Caco-2 (cell line): Measurements from ENCODE around the gene ASXL1. TPM values are rescaled to one million over a fixed set of nuclear protein-coding genes. Genes with fewer than 3 reads are reported as not detected.
A peak's percentile ranks its signal among the peaks of the same experiment; 100 is the strongest.

Source experiments
- BruUV-seq: library from RNA; stranded (reverse); fragments of 400-500 nt; replicated peaks from 2 replicates; lab custom pipeline; 2021; lab: Mats Ljungman, UMichigan
- CTCF ChIA-PET: fragments of 300-600 bp; sonication (Branson Sonifier 250); formaldehyde crosslinking; loops from one replicate; lab custom pipeline; 2022; ENCODE audit warnings: antibody characterized with exemption; lab: Charles Lee
- POLR2A ChIA-PET: fragments of 300-600 bp; sonication (Branson Sonifier 250); formaldehyde crosslinking; loops from one replicate; lab custom pipeline; 2022; ENCODE audit warnings: antibody characterized with exemption; lab: Charles Lee
- DNase-seq, 2 experiments: peaks; one replicate each; pipeline versions ENCODE4 v3.0.0 to v3.0.0-alpha.2; 2020 to 2022
- H3K27me3 ChIP-seq: replicated peaks from 2 replicates; pipeline ENCODE4 v1.6.0; 2011; ENCODE audit warnings: low read length; ENCODE audit not compliant: control insufficient read depth, insufficient read depth
- H3K36me3 ChIP-seq: 2 replicates; pipeline ENCODE4 v1.5.1; 2011; ENCODE audit warnings: low read length; ENCODE audit not compliant: control insufficient read depth, insufficient read depth
- H3K4me1 ChIP-seq: fragments of 250-450 bp; sonication (Bioruptor Pico); 2 replicates; pipeline ENCODE4 v1.5.1; 2020; ENCODE audit warnings: mild to moderate bottlenecking
- H3K4me3 ChIP-seq: 2 replicates; pipeline ENCODE4 v1.5.1; 2011; ENCODE audit warnings: low read depth, mild to moderate bottlenecking, control low read depth, low read length
- H3K9me3 ChIP-seq: fragments of 250-450 bp; sonication (Bioruptor Pico); 2 replicates; pipeline ENCODE4 v1.5.1; 2020; ENCODE audit warnings: mild to moderate bottlenecking, moderate library complexity
- H3K27ac Mint-ChIP-seq: one replicate; pipeline ENCODE4 v1.8.0; 2022; ENCODE audit warnings: mixed read lengths; ENCODE audit not compliant: unreplicated experiment
- H3K27me3 Mint-ChIP-seq: one replicate; pipeline ENCODE4 v1.8.0; 2022; ENCODE audit warnings: mixed read lengths; ENCODE audit not compliant: insufficient read depth, unreplicated experiment
- H3K36me3 Mint-ChIP-seq: one replicate; pipeline ENCODE4 v1.8.0; 2022; ENCODE audit warnings: mild to moderate bottlenecking, mixed read lengths; ENCODE audit not compliant: insufficient read depth, unreplicated experiment
- H3K4me1 Mint-ChIP-seq: one replicate; pipeline ENCODE4 v1.8.0; 2022; ENCODE audit warnings: low read depth, mixed read lengths; ENCODE audit not compliant: unreplicated experiment
- H3K4me3 Mint-ChIP-seq: one replicate; pipeline ENCODE4 v1.8.0; 2022; ENCODE audit warnings: mild to moderate bottlenecking, moderate library complexity, mixed read lengths; ENCODE audit not compliant: unreplicated experiment
- H3K9me3 Mint-ChIP-seq: one replicate; pipeline ENCODE4 v1.8.0; 2022; ENCODE audit warnings: mixed read lengths; ENCODE audit not compliant: unreplicated experiment
- intact Hi-C: fragments of 100-400 bp; cut with micrococcal nuclease; formaldehyde crosslinking; loops from one replicate; pipeline ENCODE4 v1.10.0; 2022; ENCODE audit not compliant: unreplicated experiment
- total RNA-seq: library from RNA; stranded (reverse); gene quantifications from 2 replicates; pipeline ENCODE4 v1.2.3, GENCODE V29; 2022
- TF ChIP-seq, protein P1 (sequence below), 2 experiments: fragments of 200-600 bp in 1 of 2; IDR thresholded peaks; 1 replicate in 1 of 2; 2 replicates in 1 of 2; pipeline versions ENCODE4 v1.5.1 to v1.8.0; 2011 to 2022; ENCODE audit warnings: antibody characterized with exemption in 1 of 2, control low read depth in 1 of 2, inconsistent platforms in 1 of 2, low read depth in 1 of 2, low read length in 1 of 2, mild to moderate bottlenecking in 1 of 2, moderate library complexity in 1 of 2; ENCODE audit not compliant: insufficient read depth in 1 of 2, severe bottlenecking in 1 of 2, unreplicated experiment in 1 of 2

ASXL1 gene
- total RNA-seq, 1 experiment from 2014 or later: 226 TPM

DNA sequence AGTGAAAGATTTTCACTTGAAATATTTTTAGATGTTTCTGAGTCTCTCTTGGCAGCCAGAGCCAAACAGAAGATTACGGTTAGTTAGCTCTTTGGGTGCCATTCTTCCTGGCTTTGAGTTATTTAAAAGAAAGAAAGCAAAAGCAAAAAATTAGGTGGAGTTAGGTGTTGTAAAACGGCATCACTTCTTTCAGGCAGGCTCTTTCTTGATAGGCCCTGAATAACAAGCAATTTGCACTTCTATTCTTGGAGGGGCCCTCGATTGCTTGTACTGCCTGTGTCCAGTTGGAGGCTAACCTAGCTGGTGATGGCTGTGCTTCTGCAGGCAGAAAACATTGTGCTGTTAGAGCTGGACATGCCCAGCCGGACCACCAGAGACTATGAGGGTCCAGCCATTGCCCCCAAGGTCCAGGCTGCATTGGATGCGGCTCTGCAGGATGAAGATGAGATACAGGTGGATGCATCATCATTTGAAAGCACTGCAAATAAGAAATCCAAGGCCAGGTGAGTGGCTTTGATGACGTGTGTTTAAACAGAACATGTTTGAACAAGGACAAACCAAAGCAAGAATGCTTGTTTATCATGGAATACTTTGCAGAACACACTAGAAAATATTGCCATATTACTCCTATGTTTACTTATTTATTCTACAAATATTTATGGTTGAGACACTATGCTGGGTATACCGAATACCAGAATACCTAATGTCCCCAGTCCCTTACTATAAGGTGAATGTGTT is 28.1 kb upstream of the ASXL1 start:
- ChIA-PET POLR2A (no interaction called here), CTCF (no interaction called here)
- DNase-seq: peak in 1 of 2 experiments; percentile 37
- Histone ChIP-seq H3K4me3 (no peak overlapping the region), H3K36me3 (peaks cover 11% of the 10 kb centered on the region), H3K4me1 (peaks cover 42% of the 10 kb centered on the region), H3K9me3 (no peaks in the 10 kb centered on the region), H3K27me3 (no peaks in the 10 kb centered on the region)
- no peaks in the 10 kb centered on the region for H3K9me3 Mint-ChIP-seq
- no TSS peak for BruUV-seq
- no peaks in the 10 kb centered on the region for H3K27me3 Mint-ChIP-seq
- intact Hi-C loops: loop anchor here (5.0 kb wide), 1 partner anchor 123 kb away; the partner anchor contains the start of genes PLAGL2 and POFUT1
- H3K4me3 Mint-ChIP-seq: no peak overlapping the region
- peaks cover 56% of the 10 kb centered on the region for H3K36me3 Mint-ChIP-seq
- peaks cover 21% of the 10 kb centered on the region for H3K4me1 Mint-ChIP-seq
- H3K27ac Mint-ChIP-seq: no peak overlapping the region
- TF ChIP-seq, protein P1, sequence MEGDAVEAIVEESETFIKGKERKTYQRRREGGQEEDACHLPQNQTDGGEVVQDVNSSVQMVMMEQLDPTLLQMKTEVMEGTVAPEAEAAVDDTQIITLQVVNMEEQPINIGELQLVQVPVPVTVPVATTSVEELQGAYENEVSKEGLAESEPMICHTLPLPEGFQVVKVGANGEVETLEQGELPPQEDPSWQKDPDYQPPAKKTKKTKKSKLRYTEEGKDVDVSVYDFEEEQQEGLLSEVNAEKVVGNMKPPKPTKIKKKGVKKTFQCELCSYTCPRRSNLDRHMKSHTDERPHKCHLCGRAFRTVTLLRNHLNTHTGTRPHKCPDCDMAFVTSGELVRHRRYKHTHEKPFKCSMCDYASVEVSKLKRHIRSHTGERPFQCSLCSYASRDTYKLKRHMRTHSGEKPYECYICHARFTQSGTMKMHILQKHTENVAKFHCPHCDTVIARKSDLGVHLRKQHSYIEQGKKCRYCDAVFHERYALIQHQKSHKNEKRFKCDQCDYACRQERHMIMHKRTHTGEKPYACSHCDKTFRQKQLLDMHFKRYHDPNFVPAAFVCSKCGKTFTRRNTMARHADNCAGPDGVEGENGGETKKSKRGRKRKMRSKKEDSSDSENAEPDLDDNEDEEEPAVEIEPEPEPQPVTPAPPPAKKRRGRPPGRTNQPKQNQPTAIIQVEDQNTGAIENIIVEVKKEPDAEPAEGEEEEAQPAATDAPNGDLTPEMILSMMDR (IDR thresholded peaks at IDR 0.05; ENCODE audit: insufficient read depth in 1 of 2, low read depth in 1 of 2, low read length in 1 of 2, severe bottlenecking in 1 of 2, unreplicated experiment in 1 of 2): no peak

DNA sequence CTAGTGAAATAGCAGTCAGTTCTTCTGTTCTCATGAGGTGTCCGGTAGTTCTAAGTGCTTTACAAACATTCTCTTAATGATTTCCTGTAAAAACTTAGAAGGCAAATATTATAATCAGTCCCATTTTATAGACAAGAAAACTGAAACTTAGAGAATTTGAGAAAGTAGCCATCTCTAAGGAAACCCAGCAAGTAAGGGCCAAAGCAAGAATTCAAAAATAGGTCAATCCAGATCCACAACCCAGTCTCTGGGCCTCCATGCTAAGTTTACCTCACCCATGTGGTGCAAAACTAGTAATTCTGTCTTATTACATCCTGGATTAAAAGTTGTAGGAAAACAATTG is 27.6 kb upstream of the ASXL1 start:
- Mint-ChIP-seq H3K4me1 (peaks cover 21% of the 10 kb centered on the region), H3K36me3 (peaks cover 56% of the 10 kb centered on the region), H3K4me3 (no peak overlapping the region), H3K27me3 (no peaks in the 10 kb centered on the region), H3K9me3 (no peaks in the 10 kb centered on the region), H3K27ac (no peak overlapping the region)
- Histone ChIP-seq H3K36me3 (peaks cover 11% of the 10 kb centered on the region), H3K9me3 (no peaks in the 10 kb centered on the region), H3K27me3 (no peaks in the 10 kb centered on the region), H3K4me3 (no peak overlapping the region), H3K4me1 (peaks cover 38% of the 10 kb centered on the region)
- DNase-seq: no peak
- TF ChIP-seq, protein P1 (IDR thresholded peaks at IDR 0.05; ENCODE audit: insufficient read depth in 1 of 2, low read depth in 1 of 2, low read length in 1 of 2, severe bottlenecking in 1 of 2, unreplicated experiment in 1 of 2): no peak
- ChIA-PET POLR2A (no interaction called here), CTCF (no interaction called here)
- intact Hi-C loops: no loop called here
- BruUV-seq: no TSS peak

DNA sequence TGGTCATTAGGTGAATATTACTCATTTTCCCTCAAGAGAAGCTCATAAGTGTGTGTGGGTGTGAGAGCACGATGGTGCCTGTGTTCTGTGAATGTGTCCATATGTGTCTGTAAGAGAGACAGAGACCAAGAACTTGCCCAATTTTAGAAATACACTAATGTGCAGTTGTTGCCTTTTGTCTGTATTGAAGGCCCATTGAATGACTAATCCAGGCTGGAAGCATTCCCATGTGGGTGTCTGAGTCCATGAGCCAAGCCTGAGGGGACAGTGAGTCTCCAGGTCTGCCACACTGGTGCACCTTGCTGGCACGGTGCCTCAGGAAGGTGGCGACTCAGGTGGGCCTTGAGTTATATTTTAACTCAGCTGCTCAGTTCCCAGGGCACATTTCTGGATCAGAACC is 25.5 kb upstream of the ASXL1 start:
- intact Hi-C loops: no loop called here
- H3K27me3 ChIP-seq: no peaks in the 10 kb centered on the region
- peaks cover 22% of the 10 kb centered on the region for H3K4me1 ChIP-seq
- TF ChIP-seq, protein P1 (IDR thresholded peaks at IDR 0.05; ENCODE audit: insufficient read depth in 1 of 2, low read depth in 1 of 2, low read length in 1 of 2, severe bottlenecking in 1 of 2, unreplicated experiment in 1 of 2): no peak
- Mint-ChIP-seq H3K27ac (no peak overlapping the region), H3K9me3 (no peaks in the 10 kb centered on the region), H3K27me3 (no peaks in the 10 kb centered on the region), H3K4me1 (peaks cover 9% of the 10 kb centered on the region), H3K36me3 (peaks cover 41% of the 10 kb centered on the region), H3K4me3 (no peak overlapping the region)
- ChIA-PET POLR2A (interaction anchor here (0.5 kb wide), 1 partner anchor 26 kb away, joined by 4 read pairs; no protein-coding TSS in a partner anchor), CTCF (no interaction called here)
- H3K36me3 ChIP-seq: peaks cover 11% of the 10 kb centered on the region
- DNase-seq: no peak
- no TSS peak for BruUV-seq
- H3K4me3 ChIP-seq: no peak overlapping the region
- no peaks in the 10 kb centered on the region for H3K9me3 ChIP-seq
